GM19351 (cell line): Measurements from ENCODE around the gene ASPM.
"Not testable (repeated sequence)": the region's sequence is repeated elsewhere in the genome, so short reads cannot be mapped to it uniquely, and the experiment has no call there.

Experiments used
- ATAC-seq: cut with Tn5 transposase; IDR thresholded peaks from one replicate; pipeline ENCODE4 v1.9.1; 2021; ENCODE audit warnings: mild to moderate bottlenecking, moderate library complexity; ENCODE audit not compliant: unreplicated experiment

The ASPM gene

DNA sequence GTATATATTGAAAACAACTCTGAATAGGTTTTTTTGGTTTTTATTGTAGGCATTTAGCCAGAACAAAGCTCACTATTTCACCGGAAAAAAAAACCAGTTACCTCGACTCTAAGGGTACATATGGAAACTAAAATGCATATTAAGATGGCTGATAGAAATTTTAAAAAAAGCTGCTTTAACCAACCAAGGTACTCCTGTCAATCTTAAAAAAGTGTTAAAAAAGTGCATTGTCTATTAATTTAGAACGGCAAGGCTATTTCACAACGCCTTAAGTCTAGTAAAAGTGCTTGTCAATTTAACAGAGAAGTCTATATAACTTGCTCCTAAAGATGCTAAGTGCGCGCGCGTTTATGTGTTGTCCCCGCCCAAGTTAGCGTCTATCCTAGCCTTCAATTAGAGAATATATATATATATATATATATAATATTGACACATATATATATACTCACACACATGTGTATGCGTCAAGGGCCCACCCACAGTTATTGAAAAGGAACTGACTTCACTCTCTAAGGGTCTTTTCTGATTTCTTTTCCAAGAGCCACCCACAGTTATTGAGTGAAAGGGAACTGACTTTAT, 934 bp downstream of the ASPM start:
- no peak for ATAC-seq

DNA sequence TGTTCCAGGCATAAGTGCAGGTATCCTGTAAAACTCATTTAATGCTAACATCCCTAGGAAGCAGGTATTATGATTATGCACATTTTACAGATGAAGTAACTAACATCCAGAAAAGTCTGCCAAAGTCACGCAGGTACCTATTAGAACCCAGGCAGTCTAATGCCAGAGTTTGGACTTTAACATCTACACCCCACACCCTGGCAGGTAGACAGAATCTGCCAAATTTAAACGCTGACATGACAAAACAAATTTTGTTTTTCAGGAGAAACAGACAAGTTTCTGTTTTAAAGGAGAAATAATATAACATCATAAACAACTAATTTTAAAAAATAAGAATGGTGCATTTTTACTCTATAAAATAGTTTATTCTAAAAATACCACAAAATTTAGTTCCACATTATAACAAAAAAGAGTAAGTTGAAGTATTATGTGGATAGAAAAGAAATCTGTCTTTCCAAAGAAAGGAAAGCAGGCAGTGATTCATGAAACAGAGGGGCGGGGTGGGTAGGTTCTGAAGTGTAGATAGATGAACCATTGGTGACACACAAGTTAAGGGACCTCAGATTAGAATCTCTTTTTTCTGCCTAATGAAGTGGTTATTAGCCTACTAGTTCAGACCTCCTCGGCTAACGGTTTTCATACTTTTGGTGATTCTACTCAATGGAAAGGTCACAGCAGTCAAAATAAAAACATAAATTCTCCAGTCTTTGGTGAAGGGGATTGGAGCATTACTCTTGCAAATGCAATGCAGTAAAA, 1.7 kb downstream of the ASPM start:
- ATAC-seq: no peak

- ATAC-seq: no peak
Measured at GRCh38 chr1:197143276-197143675, 3.2 kb downstream of the ASPM start.

DNA sequence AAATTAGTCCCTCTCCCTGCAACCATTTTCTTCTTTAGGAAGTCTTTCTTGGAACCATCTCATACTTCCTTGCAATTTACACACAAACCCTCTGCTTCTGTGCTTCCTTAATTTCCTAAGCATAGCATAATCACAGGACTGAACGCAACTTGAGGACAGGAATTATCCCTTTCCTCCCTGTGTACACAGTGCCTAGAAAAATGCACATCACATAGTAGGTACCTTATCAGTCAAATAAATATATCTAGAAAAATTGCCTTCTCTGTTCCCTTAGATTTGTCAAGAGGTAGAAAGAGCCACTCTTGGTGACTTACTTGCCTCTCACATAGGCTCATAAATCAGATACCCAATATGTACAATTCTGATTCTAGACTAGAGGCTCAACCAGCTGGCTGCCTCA, 4.9 kb downstream of the ASPM start:
- ATAC-seq: no peak

GRCh38 chr1:197140121-197140520, 6.3 kb downstream of the ASPM start:
- no peak for ATAC-seq

- no peak for ATAC-seq
Measured at GRCh38 chr1:197139169-197139568, 7.3 kb downstream of the ASPM start.

DNA sequence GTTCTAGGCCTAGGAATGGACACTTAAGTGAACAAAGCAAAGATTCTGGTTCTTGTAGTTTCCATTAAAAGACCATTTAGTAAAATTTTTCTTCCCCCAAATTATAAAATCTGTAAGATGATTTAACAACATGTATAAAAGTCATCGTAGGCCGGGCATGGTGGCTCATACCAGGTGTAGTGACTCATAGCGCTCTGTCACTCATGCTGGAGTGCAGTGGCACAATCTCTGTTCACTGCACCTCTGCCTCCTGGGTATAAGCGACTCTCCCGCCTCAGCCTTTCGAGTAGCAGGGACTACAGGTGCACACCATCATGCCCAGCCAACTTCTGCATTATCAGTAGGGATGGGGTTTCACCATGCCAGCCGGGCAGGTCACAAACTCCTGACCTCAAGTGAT, 9.1 kb downstream of the ASPM start:
- ATAC-seq: no peak

DNA sequence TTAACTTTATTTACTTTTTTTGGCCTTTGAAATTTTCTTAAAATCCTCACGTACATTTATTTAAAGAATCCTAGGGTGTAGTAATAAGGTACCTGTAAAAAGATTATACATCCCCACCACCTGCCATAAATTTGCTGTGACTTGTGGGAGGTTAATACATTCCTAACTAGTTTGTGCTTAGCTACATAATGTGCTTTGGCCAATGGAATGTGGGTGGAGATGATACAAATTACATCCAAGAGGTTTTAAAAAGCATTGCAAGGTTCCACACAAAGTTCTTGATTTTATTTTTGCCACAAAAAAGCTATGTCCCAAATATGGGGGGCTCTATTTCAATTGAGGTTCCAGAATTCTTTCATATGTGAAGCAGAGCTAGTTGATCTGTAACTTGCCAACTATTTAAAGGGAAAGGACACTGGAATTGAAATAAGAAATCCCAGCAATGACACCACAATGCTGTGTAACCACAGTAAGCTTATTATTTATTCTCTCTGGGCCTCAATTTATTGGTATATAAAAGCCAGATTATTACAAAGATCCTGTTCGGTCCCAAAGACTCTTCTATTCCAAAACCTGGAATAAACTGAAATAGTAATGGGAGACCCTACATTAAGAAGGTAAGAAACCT, 15.7 kb downstream of the ASPM start:
- ATAC-seq: no peak

DNA sequence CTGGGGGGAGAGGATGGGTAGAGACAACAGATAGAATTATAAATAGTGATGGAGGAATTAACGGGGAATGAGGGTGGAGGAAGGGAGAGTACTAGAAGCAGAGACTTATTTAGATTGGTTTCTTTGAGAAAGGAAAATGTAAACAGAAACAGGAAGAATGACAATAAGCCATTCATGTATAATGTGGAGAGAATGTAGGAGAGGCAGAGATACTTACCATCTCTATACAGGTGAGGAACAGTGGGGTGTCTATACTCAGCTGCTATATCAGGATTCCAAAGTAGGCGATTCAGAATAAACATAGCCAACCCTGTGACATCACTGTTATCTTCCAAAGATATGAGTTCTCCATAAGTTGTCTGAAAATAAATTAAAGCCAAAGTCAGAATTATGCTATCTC, 16.8 kb downstream of the ASPM start:
- ATAC-seq: no peak

- no peak for ATAC-seq
Measured at GRCh38 chr1:197127246-197127912, 19.1 kb downstream of the ASPM start.

DNA sequence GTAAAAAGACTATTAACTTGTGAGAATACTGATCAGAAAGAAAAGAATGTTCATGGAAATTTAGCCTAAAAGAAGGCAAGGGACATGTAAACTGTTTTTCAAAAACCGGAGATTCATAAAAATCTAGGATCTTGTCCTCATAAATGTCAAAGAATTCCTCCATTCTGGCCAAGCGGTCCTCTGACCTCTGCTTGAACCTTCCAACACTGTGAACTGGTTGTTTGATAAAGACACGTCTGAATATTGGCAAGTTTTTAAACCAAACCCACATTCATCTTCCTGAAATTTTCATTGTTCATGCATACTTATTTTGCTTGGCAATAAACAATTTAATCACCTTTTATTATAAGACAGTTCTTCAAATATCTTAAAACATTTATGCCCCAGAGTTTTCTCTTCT, 19.8 kb downstream of the ASPM start:
- ATAC-seq: no peak

GRCh38 chr1:197124376-197124775, 22.1 kb downstream of the ASPM start:
- ATAC-seq: no peak

- ATAC-seq: no peak
Measured at GRCh38 chr1:197116156-197116555, 30.3 kb downstream of the ASPM start.

DNA sequence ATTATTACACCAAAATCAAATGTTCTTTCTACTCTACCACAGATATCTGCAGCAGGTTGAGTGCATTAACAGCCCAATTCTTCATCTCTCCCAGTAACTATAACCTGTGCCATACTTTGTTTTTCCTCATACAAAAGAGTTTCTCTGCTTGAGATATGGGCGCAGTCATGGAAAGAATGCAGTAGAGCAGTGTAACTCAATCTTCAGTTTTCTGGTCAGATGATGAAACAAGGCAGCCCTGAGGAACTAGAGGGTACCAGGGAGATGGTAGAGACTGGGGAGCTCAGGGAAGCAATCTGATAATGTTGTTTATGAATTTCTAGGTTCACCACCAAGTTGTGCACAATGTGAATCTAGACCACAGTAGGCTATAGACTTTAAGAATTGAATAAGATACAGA, 39.6 kb downstream of the ASPM start:
- ATAC-seq: no peak

GRCh38 chr1:197103300-197103699, 43.2 kb downstream of the ASPM start:
- ATAC-seq: no peak

GRCh38 chr1:197101978-197102377, 44.5 kb downstream of the ASPM start:
- ATAC-seq: no peak

DNA sequence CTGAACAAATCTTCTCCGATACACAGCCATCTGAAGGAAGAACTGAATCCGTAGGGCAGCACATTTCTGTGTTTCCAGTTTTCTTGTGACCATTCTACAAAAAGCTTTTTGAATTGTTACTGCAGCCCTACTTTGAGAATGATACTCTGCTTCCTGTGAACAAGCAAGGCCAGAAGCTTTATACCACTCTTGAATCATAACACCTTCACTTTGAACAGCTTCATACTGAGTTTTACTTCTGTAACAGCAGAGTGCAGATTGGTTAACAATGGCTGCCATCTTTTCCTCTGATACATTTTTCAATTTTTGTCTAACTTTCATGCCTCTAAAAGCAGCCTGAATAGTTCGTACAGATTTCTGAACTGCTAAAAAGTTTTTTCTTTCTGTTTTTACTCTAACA, 45.8 kb downstream of the ASPM start:
- ATAC-seq: no peak

DNA sequence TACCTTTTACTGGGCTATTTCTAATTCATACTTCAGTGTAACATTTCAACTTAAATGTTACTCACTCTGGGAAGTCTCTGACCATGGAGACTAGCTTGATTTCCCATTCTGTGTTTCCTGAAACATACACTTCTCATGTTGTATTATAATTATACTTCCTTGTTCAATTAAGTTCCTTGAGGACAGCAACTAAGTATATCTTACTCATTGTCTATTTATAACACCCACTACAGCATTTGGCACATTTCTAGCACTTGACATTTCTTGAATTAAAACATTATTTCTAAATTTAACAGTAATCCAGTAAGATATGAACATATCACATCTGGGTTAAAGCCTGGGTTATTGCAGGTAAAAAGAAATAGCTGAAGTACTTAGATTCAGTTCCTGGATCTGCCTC, 47.0 kb downstream of the ASPM start:
- ATAC-seq: no peak

DNA sequence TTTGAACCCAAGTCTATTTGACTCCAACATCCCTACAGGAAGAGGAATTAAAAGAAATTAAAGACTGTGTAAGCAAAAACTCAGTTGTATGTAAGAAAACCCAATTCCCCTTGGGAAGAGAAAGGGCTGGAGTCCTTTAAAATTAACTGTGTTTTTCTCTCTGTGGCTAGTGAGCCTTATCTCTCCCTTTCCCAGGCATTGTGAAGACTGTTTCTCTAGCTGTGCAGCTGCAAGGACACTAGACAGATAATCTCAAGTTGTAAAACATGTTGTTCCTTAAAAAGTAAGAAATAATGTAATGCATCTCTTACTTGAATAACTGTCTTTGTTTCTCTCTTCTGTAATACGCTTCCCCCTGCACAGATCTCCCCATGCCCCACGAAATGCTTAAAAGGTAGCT, 49.5 kb downstream of the ASPM start:
- not testable (repeated sequence) for ATAC-seq

DNA sequence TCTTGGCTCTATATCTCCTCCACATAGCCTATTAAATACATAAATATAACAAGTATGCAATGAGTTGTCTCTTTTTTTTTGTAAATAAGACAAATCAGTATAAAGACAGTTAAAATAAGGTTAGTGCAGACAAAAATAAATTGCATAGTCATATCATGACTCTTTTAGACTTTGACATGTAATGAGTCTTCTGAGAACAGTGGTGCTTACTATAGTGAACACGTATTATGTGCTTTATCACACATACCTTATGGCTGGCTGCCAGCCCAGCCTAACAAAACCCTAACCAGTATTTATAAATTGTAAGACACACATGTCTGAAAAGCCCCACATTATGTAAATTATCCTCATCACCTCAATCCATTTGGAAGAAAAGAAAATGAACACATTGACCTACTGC, 50.3 kb downstream of the ASPM start:
- peak; percentile 56 for ATAC-seq

DNA sequence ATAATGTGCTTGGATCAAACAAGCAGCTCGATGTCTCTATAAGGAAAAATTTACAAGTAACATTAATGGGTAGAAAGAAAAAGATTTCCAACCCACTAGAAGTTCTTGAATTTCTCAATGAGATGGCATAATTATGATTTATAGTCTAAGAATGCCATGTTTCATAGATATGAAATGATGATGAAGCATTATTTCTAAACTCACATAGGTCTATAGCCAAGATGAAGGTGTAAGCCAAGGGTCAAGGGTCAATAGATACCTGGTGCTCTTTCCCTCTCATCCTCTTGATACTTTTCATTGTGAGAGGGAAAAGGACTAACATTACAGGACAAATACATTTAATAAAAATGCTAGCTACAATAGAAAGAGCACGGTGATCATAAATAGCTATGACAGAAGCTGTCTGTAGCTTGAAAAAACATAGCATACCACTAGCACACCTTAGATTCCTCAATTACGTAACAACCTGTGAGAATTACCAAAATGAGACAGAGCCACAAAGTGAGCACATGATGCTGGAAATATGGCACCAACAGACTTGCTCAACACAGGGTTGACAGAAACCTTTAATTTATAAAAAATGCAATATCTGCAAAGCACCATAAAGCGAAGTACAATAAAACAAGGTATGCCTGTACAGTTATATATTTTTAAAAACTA, 53.1 kb downstream of the ASPM start:
- ATAC-seq: no peak
